Measurements from ENCODE around the gene TPX2. TPM values are rescaled to one million over a fixed set of nuclear protein-coding genes. Genes with fewer than 3 reads are reported as not detected.

TPX2 gene
- total and polyA plus RNA-seq, 5 donors: 0.41 to 2.5 (median 0.79) TPM

- intact Hi-C loops (cut with DNase I): no loop called here
- ATAC-seq (no peak), DNase-seq (no peak)
- Histone ChIP-seq H3K4me1 (ENCODE audit: control insufficient read depth, insufficient read depth, low read length) (no peaks in the 10 kb centered on the region), H3K9me3 (ENCODE audit: control insufficient read depth, low read length) (no peaks in the 10 kb centered on the region), H3K27me3 (ENCODE audit: control insufficient read depth, insufficient read depth) (no peaks in the 10 kb centered on the region), H3K4me3 (ENCODE audit: low read length) (no peak overlapping the region), H3K27ac (ENCODE audit: low read length) (no peak overlapping the region)
- 98% methylated on average over 4 of the region's 4 CpGs for WGBS
These were observed 42.9 kb downstream of the TPX2 start for GRCh38 chr20:31781945-31782344.

GRCh38 chr20:31784354-31785044 is 45.4 kb downstream of the TPX2 start:
- DNase-seq (no peak), ATAC-seq (no peak)
- 92% methylated on average over 7 of the region's 7 CpGs for WGBS
- intact Hi-C loops (cut with DNase I): no loop called here
- H3K27me3 ChIP-seq (ENCODE audit: control insufficient read depth, insufficient read depth): no peaks in the 10 kb centered on the region
- no peak overlapping the region for H3K4me3 ChIP-seq (ENCODE audit: low read length)
- no peak overlapping the region for H3K27ac ChIP-seq (ENCODE audit: low read length)
- H3K9me3 ChIP-seq (ENCODE audit: control insufficient read depth, low read length): no peaks in the 10 kb centered on the region
- H3K4me1 ChIP-seq (ENCODE audit: control insufficient read depth, insufficient read depth, low read length): no peaks in the 10 kb centered on the region

- WGBS: 87% methylated on average over 3 of the region's 3 CpGs
- intact Hi-C loops (cut with DNase I): no loop called here
- H3K4me1 ChIP-seq (ENCODE audit: control insufficient read depth, insufficient read depth, low read length): no peaks in the 10 kb centered on the region
- H3K4me3 ChIP-seq (ENCODE audit: low read length): no peak overlapping the region
- DNase-seq: no peak
- ATAC-seq: no peak
- no peaks in the 10 kb centered on the region for H3K27me3 ChIP-seq (ENCODE audit: control insufficient read depth, insufficient read depth)
- no peaks in the 10 kb centered on the region for H3K9me3 ChIP-seq (ENCODE audit: control insufficient read depth, low read length)
- H3K27ac ChIP-seq (ENCODE audit: low read length): no peak overlapping the region
These were observed 46.0 kb downstream of the TPX2 start for GRCh38 chr20:31785089-31785488.

GRCh38 chr20:31788578-31788977 is 49.5 kb downstream of the TPX2 start:
- WGBS: 53% methylated on average over 3 of the region's 3 CpGs
- Histone ChIP-seq H3K4me1 (ENCODE audit: control insufficient read depth, insufficient read depth, low read length) (no peaks in the 10 kb centered on the region), H3K27me3 (ENCODE audit: control insufficient read depth, insufficient read depth) (no peaks in the 10 kb centered on the region), H3K27ac (ENCODE audit: low read length) (no peak overlapping the region), H3K4me3 (ENCODE audit: low read length) (no peak overlapping the region), H3K9me3 (ENCODE audit: control insufficient read depth, low read length) (no peaks in the 10 kb centered on the region)
- no peak for DNase-seq
- peak in 1 of 2 donors; percentile 21 for ATAC-seq
- intact Hi-C loops (cut with DNase I): no loop called here

- no peaks in the 10 kb centered on the region for H3K4me1 ChIP-seq (ENCODE audit: control insufficient read depth, insufficient read depth, low read length)
- no peaks in the 10 kb centered on the region for H3K9me3 ChIP-seq (ENCODE audit: control insufficient read depth, low read length)
- H3K4me3 ChIP-seq (ENCODE audit: low read length): no peak overlapping the region
- no peak for DNase-seq
- ATAC-seq: no peak
- WGBS: 94% methylated on average over 3 of the region's 3 CpGs
- H3K27ac ChIP-seq (ENCODE audit: low read length): no peak overlapping the region
- intact Hi-C loops (cut with DNase I): no loop called here
- no peaks in the 10 kb centered on the region for H3K27me3 ChIP-seq (ENCODE audit: control insufficient read depth, insufficient read depth)
These were observed 51.3 kb downstream of the TPX2 start for GRCh38 chr20:31790401-31790800.

GRCh38 chr20:31797364-31797763 is 58.3 kb downstream of the TPX2 start:
- intact Hi-C loops (cut with DNase I): no loop called here
- no peaks in the 10 kb centered on the region for H3K4me1 ChIP-seq (ENCODE audit: control insufficient read depth, insufficient read depth, low read length)
- DNase-seq (no peak), ATAC-seq (no peak)
- 89% methylated on average over 3 of the region's 3 CpGs for WGBS
- H3K27ac ChIP-seq (ENCODE audit: low read length): no peak overlapping the region
- no peaks in the 10 kb centered on the region for H3K27me3 ChIP-seq (ENCODE audit: control insufficient read depth, insufficient read depth)
- no peak overlapping the region for H3K4me3 ChIP-seq (ENCODE audit: low read length)
- no peaks in the 10 kb centered on the region for H3K9me3 ChIP-seq (ENCODE audit: control insufficient read depth, low read length)

- Histone ChIP-seq H3K4me3 (ENCODE audit: low read length) (no peak overlapping the region), H3K9me3 (ENCODE audit: control insufficient read depth, low read length) (no peaks in the 10 kb centered on the region), H3K4me1 (ENCODE audit: control insufficient read depth, insufficient read depth, low read length) (peaks cover 2% of the 10 kb centered on the region), H3K27me3 (ENCODE audit: control insufficient read depth, insufficient read depth) (no peaks in the 10 kb centered on the region), H3K27ac (ENCODE audit: low read length) (no peak overlapping the region)
- intact Hi-C loops (cut with DNase I): loop anchor here in 1 of 4 donors (10.0 kb wide), 1 partner anchor 57 kb away; no protein-coding TSS in a partner anchor
- 60% methylated on average over 7 of the region's 7 CpGs for WGBS
- DNase-seq (no peak), ATAC-seq (peak in 1 of 2 donors; percentile 51)
These were observed 62.4 kb downstream of the TPX2 start for GRCh38 chr20:31801508-31801907.

GRCh38 chr20:31803552-31804291 is 64.6 kb downstream of the TPX2 start:
- ATAC-seq (no peak), DNase-seq (no peak)
- Histone ChIP-seq H3K27ac (ENCODE audit: low read length) (no peak overlapping the region), H3K4me1 (ENCODE audit: control insufficient read depth, insufficient read depth, low read length) (peaks cover 5% of the 10 kb centered on the region), H3K27me3 (ENCODE audit: control insufficient read depth, insufficient read depth) (no peaks in the 10 kb centered on the region), H3K4me3 (ENCODE audit: low read length) (no peak overlapping the region), H3K9me3 (ENCODE audit: control insufficient read depth, low read length) (no peaks in the 10 kb centered on the region)
- 93% methylated on average over 7 of the region's 7 CpGs for WGBS
- intact Hi-C loops (cut with DNase I): loop anchor here in 1 of 4 donors (10.0 kb wide), 1 partner anchor 59 kb away; no protein-coding TSS in a partner anchor

- no peak for DNase-seq
- Histone ChIP-seq H3K27me3 (ENCODE audit: control insufficient read depth, insufficient read depth) (no peaks in the 10 kb centered on the region), H3K27ac (ENCODE audit: low read length) (peak overlapping the region; percentile 58), H3K4me3 (ENCODE audit: low read length) (no peak overlapping the region), H3K9me3 (ENCODE audit: control insufficient read depth, low read length) (no peaks in the 10 kb centered on the region), H3K4me1 (ENCODE audit: control insufficient read depth, insufficient read depth, low read length) (peaks cover 11% of the 10 kb centered on the region)
- 74% methylated on average over 8 of the region's 8 CpGs for WGBS
- peak; percentile 47 to 71 for ATAC-seq
- intact Hi-C loops (cut with DNase I): loop anchor here in 1 of 4 donors (10.0 kb wide), 1 partner anchor 62 kb away; no protein-coding TSS in a partner anchor
These were observed 67.7 kb downstream of the TPX2 start for GRCh38 chr20:31806564-31807355.

GRCh38 chr20:31808481-31808880 is 69.4 kb downstream of the TPX2 start:
- Histone ChIP-seq H3K27me3 (ENCODE audit: control insufficient read depth, insufficient read depth) (no peaks in the 10 kb centered on the region), H3K9me3 (ENCODE audit: control insufficient read depth, low read length) (no peaks in the 10 kb centered on the region), H3K4me1 (ENCODE audit: control insufficient read depth, insufficient read depth, low read length) (peaks cover 16% of the 10 kb centered on the region), H3K4me3 (ENCODE audit: low read length) (no peak overlapping the region), H3K27ac (ENCODE audit: low read length) (no peak overlapping the region)
- DNase-seq: no peak
- 88% methylated on average over 3 of the region's 3 CpGs for WGBS
- intact Hi-C loops (cut with DNase I): loop anchor here in 1 of 4 donors (10.0 kb wide), 1 partner anchor 64 kb away; no protein-coding TSS in a partner anchor
- no peak for ATAC-seq

Measured in right cardiac atrium (tissue), 5 donors.